ENCODE data around the gene BHMT. TPM values are rescaled to one million over a fixed set of nuclear protein-coding genes. Genes with fewer than 3 reads are reported as not detected.

BHMT gene
- total and polyA plus RNA-seq, 2 of the 4 experiments (the other 2 are of a cell fraction): not detected

DNA sequence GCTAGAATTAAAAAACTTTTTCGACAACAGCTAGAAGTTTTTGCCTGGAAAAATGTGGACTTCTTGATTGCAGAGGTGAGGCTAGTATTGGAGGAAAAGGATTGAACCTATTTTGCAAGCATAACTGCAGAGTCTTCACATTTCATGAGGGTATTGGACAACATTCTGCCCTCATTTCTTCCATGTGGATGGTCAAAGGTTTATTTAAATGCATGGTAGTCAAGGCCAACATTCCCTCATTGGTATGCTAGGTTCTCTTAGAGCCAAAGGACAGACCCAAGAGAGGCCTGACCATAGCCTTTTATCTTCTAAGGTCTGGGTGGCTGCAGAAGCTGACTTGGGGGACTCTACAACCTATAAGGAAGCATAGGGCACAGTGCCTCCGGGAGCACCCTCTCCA lies 30.8 kb upstream of the BHMT start:
- Histone ChIP-seq H3K4me2 (ENCODE audit: low read depth, low read length) (no peak overlapping the region), H3K18ac (ENCODE audit: low read depth, low read length) (no peak overlapping the region), H3K27me3 (ENCODE audit: control insufficient read depth, insufficient read depth, low read length) (no peaks in the 10 kb centered on the region), H3K4me1 (ENCODE audit: control insufficient read depth, insufficient read depth, low read length) (0 out of 2 replicates have a peak, but pooled peaks cover 2% of the 10 kb centered on the region), H3K9ac (ENCODE audit: low read depth, low read length) (no peak overlapping the region), H4K91ac (ENCODE audit: insufficient read depth, low read depth, low read length) (no peak overlapping the region), H2BK5ac (ENCODE audit: low read depth, low read length, poor library complexity, severe bottlenecking) (no peak overlapping the region), H2AK9ac (replicated peaks; ENCODE audit: low read depth, low read length, poor library complexity) (no peak overlapping the region), H2AFZ (replicated peaks; ENCODE audit: low read length, poor library complexity) (no peak overlapping the region), H3K9me1 (ENCODE audit: insufficient read depth, low read length) (no peaks in the 10 kb centered on the region), H3K4me3 (ENCODE audit: insufficient read depth, low read depth, low read length) (no peak overlapping the region), H2BK120ac (ENCODE audit: low read depth, low read length) (no peak overlapping the region), H3K4ac (ENCODE audit: low read depth, low read length) (no peak overlapping the region), H3K56ac (ENCODE audit: extremely low read depth, insufficient read depth, low read length) (no peak overlapping the region), H3K36me3 (ENCODE audit: control insufficient read depth, insufficient read depth, low read length) (no peaks in the 10 kb centered on the region), H3K27ac (ENCODE audit: insufficient read depth, low read length) (no peak overlapping the region), H3K23ac (ENCODE audit: low read depth, low read length) (no peak overlapping the region), H2AK5ac (ENCODE audit: low read depth, low read length) (no peak overlapping the region), H2BK20ac (ENCODE audit: low read depth, low read length) (no peak overlapping the region), H3K14ac (replicated peaks; ENCODE audit: low read depth, low read length) (no peak overlapping the region), H3K9me3 (ENCODE audit: control insufficient read depth, insufficient read depth, low read length) (no peaks in the 10 kb centered on the region), H4K8ac (ENCODE audit: low read depth in 2 of 2, low read length in 2 of 2) (no peak overlapping the region), H2BK15ac (ENCODE audit: low read depth, low read length) (no peak overlapping the region), H4K5ac (ENCODE audit: low read depth, low read length) (no peak overlapping the region), H4K20me1 (ENCODE audit: insufficient read depth, low read length) (no peaks in the 10 kb centered on the region), H3K79me1 (ENCODE audit: low read depth in 1 of 2, low read length in 2 of 2) (no peaks in the 10 kb centered on the region)
- CTCF ChIA-PET: no interaction called here
- dilution Hi-C loops (cut with HindIII; ENCODE audit: low sequenced_read_pairs, unreplicated experiment): no loop called here
- intact Hi-C loops (cut with micrococcal nuclease): no loop called here
- POLR2A ChIA-PET (ENCODE audit: unreplicated experiment): no interaction called here
- ATAC-seq (ENCODE audit: low read depth): no peak
- DNase-seq: no peak
- in situ Hi-C loops (cut with MboI; ENCODE audit: low sequenced_read_pairs): no loop called here
- no TSS peak for BruUV-seq (replicated peaks)
- TF ChIP-seq CHD1 (IDR thresholded peaks at IDR 0.05; ENCODE audit: low read depth, low read length) (no peak), RCOR1 (IDR thresholded peaks at IDR 0.05; ENCODE audit: insufficient replicate concordance, low read length) (no peak), RFX5 (IDR thresholded peaks at IDR 0.05; ENCODE audit: low read depth, low read length) (no peak), FOS (IDR thresholded peaks at IDR 0.05; ENCODE audit: low read depth, low read length) (no peak), SMC3 (IDR thresholded peaks at IDR 0.05; ENCODE audit: low read depth, low read length) (no peak), MAZ (IDR thresholded peaks at IDR 0.05; ENCODE audit: borderline replicate concordance, low read depth, low read length) (no peak), NFE2L2 (IDR thresholded peaks at IDR 0.05; ENCODE audit: low read depth, low read length) (no peak), BHLHE40 (IDR thresholded peaks at IDR 0.05; ENCODE audit: low read depth, low read length) (no peak), MXI1 (IDR thresholded peaks at IDR 0.05; ENCODE audit: borderline replicate concordance, low read depth, low read length) (no peak), POLR2A (IDR thresholded peaks at IDR 0.05; ENCODE audit: low read depth, low read length) (no peak), MAFK (IDR thresholded peaks at IDR 0.05; ENCODE audit: low read depth, low read length) (no peak), RAD21 (IDR thresholded peaks at IDR 0.05; ENCODE audit: low read length) (no peak)
- TF ChIP-seq, protein P1, sequence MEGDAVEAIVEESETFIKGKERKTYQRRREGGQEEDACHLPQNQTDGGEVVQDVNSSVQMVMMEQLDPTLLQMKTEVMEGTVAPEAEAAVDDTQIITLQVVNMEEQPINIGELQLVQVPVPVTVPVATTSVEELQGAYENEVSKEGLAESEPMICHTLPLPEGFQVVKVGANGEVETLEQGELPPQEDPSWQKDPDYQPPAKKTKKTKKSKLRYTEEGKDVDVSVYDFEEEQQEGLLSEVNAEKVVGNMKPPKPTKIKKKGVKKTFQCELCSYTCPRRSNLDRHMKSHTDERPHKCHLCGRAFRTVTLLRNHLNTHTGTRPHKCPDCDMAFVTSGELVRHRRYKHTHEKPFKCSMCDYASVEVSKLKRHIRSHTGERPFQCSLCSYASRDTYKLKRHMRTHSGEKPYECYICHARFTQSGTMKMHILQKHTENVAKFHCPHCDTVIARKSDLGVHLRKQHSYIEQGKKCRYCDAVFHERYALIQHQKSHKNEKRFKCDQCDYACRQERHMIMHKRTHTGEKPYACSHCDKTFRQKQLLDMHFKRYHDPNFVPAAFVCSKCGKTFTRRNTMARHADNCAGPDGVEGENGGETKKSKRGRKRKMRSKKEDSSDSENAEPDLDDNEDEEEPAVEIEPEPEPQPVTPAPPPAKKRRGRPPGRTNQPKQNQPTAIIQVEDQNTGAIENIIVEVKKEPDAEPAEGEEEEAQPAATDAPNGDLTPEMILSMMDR (conservative IDR thresholded peaks at IDR 0.05; ENCODE audit: low read depth, low read length): no peak
- TF ChIP-seq, protein P2, sequence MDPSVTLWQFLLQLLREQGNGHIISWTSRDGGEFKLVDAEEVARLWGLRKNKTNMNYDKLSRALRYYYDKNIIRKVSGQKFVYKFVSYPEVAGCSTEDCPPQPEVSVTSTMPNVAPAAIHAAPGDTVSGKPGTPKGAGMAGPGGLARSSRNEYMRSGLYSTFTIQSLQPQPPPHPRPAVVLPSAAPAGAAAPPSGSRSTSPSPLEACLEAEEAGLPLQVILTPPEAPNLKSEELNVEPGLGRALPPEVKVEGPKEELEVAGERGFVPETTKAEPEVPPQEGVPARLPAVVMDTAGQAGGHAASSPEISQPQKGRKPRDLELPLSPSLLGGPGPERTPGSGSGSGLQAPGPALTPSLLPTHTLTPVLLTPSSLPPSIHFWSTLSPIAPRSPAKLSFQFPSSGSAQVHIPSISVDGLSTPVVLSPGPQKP (IDR thresholded peaks at IDR 0.05; ENCODE audit: borderline replicate concordance, low read depth, low read length): no peak
- TF ChIP-seq, protein P3, sequence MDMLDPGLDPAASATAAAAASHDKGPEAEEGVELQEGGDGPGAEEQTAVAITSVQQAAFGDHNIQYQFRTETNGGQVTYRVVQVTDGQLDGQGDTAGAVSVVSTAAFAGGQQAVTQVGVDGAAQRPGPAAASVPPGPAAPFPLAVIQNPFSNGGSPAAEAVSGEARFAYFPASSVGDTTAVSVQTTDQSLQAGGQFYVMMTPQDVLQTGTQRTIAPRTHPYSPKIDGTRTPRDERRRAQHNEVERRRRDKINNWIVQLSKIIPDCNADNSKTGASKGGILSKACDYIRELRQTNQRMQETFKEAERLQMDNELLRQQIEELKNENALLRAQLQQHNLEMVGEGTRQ (IDR thresholded peaks at IDR 0.05; ENCODE audit: low read depth, low read length): no peak
- no CpG with 5 or more reads among the region's 2 CpGs for WGBS, 2 experiments (ENCODE audit: extremely low coverage in 2 of 2, insufficient read length in 1 of 2)

Measured in IMR-90 (cell line).